Measurements from ENCODE around the gene STK10.

The STK10 gene

GRCh38 chr5:172188893-172189692 lies 1.1 kb upstream of the STK10 start:
- DNase-seq (ENCODE audit: low read depth): no peak

DNA sequence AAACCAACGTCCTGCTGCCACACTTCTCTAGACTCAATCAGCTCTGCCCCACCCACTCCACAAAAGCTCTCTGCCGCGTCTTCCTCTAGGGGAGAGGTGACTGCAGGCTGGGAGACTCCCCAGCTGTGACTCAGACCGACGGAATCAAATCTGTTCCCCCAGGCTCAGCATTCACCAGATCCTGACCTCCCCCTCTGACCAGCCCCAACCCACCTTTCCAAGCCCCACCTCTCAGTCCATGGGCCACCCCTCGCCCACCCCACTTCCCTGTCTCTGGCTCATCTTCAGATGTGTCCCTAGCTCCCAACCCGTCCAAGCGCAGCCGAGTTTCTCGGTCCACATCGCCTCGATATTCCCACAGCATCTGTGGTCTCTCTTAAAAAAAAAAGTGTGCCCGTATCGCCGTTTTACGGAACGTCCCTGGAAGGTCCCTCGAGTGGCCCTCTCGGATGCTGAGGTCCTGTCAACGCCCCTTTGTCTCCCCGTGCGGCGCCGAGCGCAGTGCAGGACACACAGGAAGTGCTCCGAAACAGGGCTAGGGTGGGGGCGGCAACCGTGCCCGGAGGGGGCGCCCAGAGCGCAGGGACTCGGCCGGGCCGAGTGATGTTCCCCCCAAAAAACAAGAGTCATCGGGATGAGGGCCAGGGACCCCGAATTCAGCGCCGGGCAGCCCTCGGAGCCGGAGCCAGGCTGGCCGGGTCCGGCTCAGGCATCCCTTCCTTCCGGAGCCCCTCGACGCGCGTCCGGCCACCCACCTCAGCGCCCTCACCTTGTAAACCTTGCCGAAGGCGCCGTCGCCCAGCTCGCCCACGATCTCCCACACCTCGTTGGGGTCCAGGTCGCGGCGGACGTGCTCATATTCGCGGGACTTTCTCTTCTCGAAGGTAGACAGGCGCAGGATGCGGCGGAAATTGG lies 649 bp downstream of the STK10 start:
- no peak for DNase-seq (ENCODE audit: low read depth)

DNA sequence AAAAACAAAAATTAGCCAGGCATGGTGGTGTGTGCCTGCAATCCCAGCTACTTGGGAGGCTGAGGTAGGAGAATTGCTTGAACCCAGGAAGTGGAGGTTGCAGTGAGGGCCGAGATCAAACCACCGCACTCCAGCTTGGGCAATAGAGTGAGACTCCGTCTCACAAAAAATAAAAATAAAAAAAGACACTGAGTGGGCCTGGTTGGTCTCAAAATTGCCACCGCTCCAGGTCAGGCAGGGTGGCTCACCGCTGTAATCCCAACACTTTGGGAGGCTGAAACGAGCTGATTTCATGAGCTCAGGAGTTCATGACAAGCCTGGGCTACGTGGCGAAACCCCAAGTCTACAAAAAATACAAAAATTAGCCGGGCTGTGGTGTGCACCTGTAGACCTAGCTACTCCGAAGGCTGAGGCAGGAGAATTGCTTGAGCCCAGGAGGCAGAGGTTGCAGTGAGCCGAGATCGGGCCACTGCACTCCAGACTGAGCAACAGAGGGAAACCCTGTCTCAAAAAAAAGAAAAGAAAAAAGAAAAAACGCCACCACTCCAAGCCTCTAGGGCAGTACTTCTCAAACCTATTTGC lies 1.8 kb downstream of the STK10 start:
- DNase-seq (ENCODE audit: low read depth): no peak

DNA sequence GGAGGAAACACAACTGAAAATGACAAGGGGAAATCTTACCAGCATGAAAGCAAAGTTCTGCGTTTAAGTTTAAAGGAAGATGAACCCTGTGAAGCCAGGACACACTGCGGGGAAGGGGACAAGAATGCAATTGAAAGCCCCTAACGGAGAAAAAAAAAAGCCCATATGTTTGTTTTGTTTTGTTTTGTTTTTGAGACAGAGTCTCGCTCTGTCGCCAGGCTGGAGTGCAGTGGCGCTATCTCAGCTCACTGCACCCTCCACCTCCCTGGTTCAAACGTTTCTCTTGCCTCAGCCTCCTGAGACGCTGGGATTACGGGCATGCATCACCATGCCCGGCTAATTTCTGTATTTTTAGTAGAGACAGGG lies 2.9 kb downstream of the STK10 start:
- DNase-seq (ENCODE audit: low read depth): no peak

DNA sequence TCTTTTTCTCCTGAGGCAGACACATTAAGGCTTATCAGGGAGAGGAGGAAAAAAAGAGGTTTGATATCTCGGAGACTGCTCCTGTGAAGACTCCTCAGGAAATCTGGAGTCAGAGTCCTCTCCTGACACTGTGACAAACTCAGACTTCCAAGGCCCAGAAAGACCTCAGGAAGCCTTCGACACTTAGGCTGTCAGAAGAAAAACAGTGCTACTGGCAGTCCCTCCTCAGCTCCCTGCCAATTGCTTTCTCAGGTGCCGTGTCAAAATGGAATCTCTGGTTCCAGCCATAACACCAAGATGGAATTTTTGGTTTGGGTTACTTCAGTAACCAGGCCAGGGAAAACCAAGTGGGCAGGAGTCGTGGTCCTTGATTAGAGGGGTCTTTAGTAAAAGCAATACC lies 4.1 kb downstream of the STK10 start:
- DNase-seq (ENCODE audit: low read depth): no peak

DNA sequence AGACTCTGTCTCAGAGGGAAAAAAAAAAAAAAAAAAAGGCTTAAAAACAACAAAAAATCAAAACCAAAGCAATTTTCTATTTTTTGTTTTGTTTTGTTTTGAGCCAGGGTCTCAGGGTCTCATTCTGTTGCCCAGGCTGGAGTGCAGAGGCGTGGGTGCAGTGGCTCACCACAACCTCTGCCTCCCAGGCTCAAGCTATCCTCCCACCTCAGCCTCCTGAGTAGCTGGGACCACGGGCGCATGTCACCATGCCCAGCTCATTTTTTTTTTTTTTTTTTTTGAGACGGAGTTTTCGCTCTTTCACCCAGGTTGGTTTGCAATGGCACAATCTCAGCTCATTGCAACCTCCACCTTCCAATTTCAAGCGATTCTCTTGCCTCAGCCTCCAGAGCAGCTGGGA lies 5.7 kb downstream of the STK10 start:
- no peak for DNase-seq (ENCODE audit: low read depth)

- no peak for DNase-seq (ENCODE audit: low read depth)
Observed at GRCh38 chr5:172180936-172181335, 7.1 kb downstream of the STK10 start.

DNA sequence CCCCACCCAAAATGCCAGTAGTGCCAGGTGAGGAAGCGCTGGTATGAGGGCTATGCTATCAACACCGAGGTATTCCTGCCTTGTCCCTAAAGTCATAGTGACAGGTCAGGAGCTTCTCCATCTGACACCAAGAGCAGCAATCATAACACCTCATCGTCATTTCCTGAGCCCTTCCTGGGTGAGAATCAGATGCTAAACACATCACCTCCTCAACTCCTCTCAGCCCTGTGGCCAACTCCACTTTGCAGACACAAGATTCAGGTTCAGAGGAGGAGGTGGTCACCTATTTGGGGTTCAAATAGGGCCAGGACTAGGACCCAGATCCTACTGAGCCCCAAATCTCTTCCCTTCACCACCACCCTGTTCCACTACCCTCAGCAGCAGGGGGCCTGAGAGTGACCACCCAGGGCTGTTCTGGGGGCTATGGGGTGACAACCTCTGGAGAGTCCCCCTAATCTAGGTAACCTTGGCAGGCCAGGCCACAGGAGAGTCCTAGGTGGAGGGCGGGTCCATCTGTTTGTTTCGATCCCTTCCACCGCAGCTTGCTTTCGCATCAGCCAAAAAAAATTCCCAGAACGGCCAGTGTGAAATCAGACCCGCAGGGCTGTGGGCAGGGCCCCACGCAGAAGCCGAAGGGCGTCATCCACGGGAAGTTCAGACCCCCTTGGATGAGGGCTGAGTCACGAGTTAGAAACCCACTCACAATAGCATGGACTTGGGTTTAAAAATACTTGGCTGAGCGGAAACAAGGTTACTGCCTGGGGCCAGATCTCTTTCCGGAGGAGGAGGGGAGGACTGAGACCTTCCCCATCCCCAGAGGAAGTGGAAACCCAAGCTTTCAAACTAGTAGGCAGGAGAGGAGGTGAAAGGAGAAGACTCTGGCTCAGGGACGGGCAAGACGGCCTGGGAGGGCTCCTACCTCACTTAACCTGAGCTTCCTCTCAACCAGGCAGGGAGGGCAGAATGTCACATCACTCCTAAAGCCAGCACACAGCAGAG lies 8.7 kb downstream of the STK10 start:
- DNase-seq (ENCODE audit: low read depth): no peak

GRCh38 chr5:172178301-172178987 lies 9.6 kb downstream of the STK10 start:
- DNase-seq (ENCODE audit: low read depth): no peak

GRCh38 chr5:172177176-172177575 lies 10.8 kb downstream of the STK10 start:
- DNase-seq (ENCODE audit: low read depth): no peak

GRCh38 chr5:172175263-172175719 lies 12.7 kb downstream of the STK10 start:
- DNase-seq (ENCODE audit: low read depth): peak; percentile 57

DNA sequence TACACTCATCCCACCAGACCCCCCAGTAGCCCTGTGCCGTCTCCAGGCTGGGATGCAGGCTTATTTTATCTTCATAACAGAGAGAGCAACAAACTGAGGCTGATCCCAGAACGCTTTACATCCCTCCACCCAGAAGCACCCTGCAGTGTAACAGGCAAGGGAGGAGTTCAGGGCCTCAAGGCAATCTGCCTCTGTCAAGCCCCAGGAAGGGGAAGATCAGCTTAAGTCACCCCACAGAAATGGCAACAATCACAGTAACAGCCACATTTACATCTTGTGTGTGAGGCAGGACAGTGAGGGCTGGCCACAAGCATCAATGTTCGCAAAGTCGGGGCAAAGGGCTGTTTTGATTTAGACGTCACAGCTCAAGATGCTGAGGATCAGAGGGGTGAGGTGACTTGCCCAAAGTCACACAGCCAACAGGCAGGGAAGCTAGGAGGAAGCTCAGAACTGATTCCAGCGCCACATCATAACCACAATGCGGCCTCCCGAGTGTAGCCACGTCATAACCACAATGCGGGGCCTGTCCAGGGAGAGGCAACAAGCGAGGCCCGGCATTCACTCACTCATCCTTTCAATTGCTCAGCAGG lies 14.4 kb downstream of the STK10 start:
- no peak for DNase-seq (ENCODE audit: low read depth)

DNA sequence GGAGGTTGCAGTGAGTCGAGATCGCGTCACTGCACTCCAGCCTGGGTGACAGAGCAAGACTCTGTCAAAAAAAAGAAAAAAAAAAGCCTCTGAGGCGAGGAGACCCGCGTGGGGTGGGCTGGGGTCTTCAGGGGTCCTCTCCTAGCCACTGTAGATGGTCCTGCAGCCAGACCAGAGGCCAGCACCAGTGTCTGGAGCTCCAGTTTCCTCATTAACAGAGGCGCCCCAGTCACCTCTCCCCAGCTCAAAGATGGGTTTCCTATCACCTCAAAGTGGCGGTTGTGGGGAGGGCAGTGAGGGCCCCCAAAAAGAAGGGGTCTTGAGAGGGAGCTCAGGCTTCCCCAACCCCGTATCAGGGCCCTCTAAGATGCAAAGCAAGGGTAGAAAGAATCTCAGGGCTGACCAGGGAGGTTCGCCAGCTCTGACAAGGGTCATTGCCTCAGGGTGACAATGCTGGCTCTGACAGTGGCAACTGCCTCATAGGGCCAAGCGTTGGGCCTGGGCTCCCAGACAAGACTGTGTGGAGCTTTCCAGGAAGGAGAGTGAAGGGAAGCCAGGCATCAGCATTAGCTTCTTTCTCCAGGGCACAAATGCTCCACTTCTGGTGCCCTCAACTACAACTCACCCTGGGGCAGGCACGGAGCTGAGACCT lies 15.0 kb downstream of the STK10 start:
- no peak for DNase-seq (ENCODE audit: low read depth)

DNA sequence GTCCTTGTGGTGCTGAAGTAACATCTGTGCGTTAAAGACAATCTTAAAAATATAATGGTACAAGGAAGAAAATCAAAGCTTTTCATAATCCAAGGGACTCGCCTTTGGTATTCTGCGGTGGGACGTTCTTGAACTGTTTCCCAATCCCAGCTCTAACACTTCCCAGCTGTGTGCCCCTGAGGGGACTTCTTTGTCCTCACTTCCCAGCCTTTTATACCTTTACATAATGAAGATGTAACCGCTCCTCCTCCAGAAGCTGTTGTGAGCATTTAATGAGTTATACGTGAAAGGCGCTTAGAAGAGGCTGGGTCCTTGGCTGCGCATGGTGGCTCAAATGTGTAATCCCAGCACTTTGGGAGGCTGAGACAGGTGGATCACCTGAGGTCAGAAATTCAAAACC lies 16.9 kb downstream of the STK10 start:
- DNase-seq (ENCODE audit: low read depth): no peak

DNA sequence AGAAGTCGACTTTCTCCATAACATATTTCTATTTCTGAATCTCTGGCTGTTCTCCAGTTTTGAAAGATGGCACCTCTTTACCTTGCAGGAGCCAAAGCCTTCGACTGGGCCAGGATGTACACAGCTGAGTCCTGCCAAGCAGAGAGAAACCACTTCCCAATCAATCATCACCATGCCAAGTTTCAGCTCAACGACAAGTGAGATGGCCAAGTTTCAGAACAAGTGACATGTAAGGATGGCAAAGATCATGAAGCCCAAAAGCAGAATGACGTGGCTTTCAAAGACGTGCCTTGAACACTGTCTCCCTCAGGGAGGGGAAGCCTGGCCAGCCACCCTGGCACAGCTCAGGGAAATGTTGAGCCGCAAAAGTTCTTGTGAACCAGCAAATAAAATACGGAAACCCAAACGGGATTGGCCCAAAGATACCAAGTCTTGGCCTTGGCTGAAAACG lies 17.7 kb downstream of the STK10 start:
- no peak for DNase-seq (ENCODE audit: low read depth)

- no peak for DNase-seq (ENCODE audit: low read depth)
Observed at GRCh38 chr5:172169216-172169615, 18.8 kb downstream of the STK10 start.

- DNase-seq (ENCODE audit: low read depth): no peak
Observed at GRCh38 chr5:172168311-172168710, 19.7 kb downstream of the STK10 start.

DNA sequence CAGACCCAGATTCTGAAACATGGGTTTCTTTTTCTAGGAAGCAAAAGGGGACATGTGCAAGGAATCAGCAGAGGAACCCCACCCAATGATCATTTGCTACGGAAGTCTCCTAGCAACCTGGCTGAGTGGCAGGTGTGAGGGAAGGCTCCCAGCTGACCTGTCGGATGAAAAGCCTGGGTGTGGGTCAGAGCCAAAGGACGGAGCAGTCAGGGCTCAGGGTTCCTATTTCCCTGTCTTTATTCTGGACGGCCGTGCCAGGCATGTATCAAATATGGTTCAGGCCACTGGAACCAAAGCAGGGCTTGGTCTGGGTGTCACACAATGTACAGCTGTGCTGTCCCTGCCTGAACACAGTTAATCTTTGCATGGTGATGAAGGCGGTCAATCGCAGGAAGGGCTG lies 20.1 kb downstream of the STK10 start:
- DNase-seq (ENCODE audit: low read depth): no peak

GRCh38 chr5:172166030-172166826 lies 21.8 kb downstream of the STK10 start:
- no peak for DNase-seq (ENCODE audit: low read depth)

Data from stimulated activated CD8-positive, alpha-beta memory T cell treated with anti-CD3 and anti-CD28 coated beads, Interleukin-15, amount 100 ng/mL, for 24 hours (primary cell).